ENCODE data around the gene CACNA1A.

DNA sequence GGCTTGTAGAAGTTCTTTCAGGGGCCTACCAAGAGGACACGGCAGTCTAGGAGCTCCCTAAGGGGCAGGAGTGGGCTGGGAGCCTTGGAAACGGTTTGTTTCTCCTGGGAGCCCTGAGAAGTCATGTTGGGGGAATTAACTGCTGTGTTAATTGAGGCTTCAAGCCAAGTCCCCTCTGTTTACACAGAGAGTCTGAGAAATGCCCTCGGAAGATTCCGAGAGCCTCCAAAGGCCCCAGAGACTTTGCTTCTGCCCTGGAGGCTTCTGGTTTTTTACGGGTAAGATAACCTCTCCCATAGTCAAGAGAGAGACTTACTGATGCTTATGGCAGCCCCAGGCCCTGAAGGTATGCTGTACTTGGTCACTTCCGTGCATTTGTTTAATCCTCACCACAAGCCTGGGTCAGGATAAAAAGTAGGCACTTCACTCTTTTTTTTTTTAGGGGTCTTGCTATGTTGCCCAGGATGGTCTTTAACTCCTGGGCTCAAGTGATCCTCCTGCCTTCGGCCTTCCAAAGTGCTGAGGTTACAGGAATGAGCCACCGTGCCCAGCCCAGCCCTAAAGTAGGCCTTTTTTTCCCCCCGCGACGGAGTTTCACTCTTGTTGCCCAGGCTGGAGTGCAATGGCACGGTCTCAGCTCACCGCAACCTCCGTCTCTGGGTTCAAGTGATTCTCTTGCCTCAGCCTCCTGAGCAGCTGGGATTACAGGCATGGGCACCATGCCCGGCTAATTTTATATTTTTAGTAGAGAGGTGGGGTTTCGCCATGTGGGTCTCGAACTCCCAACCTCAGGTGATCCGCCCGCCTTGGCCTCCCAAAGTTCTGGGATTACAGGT, 340.9 kb downstream of the CACNA1A start:
- TF ChIP-seq, protein P1, sequence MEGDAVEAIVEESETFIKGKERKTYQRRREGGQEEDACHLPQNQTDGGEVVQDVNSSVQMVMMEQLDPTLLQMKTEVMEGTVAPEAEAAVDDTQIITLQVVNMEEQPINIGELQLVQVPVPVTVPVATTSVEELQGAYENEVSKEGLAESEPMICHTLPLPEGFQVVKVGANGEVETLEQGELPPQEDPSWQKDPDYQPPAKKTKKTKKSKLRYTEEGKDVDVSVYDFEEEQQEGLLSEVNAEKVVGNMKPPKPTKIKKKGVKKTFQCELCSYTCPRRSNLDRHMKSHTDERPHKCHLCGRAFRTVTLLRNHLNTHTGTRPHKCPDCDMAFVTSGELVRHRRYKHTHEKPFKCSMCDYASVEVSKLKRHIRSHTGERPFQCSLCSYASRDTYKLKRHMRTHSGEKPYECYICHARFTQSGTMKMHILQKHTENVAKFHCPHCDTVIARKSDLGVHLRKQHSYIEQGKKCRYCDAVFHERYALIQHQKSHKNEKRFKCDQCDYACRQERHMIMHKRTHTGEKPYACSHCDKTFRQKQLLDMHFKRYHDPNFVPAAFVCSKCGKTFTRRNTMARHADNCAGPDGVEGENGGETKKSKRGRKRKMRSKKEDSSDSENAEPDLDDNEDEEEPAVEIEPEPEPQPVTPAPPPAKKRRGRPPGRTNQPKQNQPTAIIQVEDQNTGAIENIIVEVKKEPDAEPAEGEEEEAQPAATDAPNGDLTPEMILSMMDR (IDR thresholded peaks at IDR 0.05), result no peak
- TF ChIP-seq EZH2 (IDR thresholded peaks at IDR 0.05) (no peak), EZH2phosphoT487 (IDR thresholded peaks at IDR 0.05) (no peak)

All from neural progenitor cell (in vitro differentiated cells).